ENCODE measurements around the gene UBXN10.

Gene UBXN10

DNA sequence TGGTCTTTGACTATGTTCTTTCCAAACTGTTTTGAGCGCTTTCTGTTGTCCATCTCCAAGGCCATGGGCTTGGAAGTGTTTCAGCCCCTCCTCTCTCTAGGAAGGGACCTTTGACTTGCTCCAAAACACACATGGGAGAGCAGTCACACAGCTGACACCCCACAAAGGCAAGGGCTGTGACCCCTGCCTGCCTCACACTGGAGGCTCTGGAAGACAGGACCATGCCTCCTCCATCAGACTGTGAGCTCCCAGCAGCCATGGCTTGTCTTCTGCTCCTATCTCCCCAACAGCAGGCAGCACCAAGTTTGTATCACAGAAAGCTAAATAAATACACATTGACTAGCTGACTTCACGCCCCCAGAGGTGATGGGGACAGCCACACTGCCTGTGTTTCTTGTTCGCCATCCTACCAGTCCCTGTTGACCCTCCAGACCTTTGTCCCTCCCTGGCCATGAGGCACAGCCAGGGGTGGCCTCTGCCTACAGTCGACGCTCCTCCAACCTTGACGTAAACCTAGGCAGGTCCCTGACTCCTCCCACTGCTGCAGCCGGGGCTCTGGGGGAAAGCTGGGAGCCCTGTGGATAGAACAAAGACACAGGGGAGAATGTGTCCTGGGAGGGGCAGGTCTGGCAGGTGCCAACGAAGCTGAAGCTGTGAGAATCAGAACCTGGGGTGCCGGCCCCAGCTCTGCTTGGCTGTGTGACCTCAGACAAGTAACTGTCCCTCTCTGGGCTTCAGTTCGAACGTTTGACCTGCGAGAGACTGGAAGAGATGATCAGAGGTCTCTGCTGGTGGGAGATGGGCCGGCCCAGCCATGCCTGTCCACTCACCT is 41.9 kb upstream of the UBXN10 start:
- DNase-seq (ENCODE audit: low read depth in 1 of 2, low spot score in 1 of 2): no peak
- in situ Hi-C loops (cut with HindIII; ENCODE audit: low pct_unique_long_range_greater_than_20kb, low sequenced_read_pairs): no loop called here
- TF ChIP-seq JUND (IDR thresholded peaks at IDR 0.05; ENCODE audit: low read depth): no peak

DNA sequence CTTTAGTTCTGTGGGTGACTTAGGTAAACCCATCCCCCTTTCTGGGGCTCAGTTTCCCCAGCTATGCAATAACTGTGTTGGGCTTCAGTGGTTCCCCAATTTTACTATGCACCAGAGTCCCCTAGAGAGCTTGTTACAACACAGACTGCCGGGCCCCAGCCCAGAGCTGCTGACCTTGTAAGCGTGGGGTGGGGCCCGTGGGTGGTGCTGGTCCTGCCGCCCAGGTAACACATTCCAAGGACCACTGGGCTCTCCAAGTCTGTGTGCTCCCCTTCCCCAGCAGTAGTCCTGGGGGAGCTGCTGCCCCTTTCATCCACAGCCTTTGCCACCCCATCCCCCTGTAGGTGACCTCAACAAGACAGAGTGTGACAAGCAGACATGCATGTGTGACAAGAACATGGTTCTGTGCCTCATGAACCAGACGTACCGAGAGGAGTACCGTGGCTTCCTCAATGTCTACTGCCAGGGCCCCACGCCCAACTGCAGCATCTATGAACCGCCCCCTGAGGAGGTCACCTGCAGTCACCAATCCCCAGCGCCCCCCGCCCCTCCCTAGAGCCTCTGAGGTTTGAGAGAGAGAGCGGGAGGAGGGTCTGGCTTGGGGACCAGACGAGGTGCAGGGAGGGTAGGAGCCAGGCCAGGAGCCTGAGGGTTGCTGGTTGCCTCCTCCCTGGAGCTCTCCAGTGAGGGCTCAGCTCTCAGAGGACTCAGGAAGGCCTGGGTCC is 37.9 kb upstream of the UBXN10 start:
- TF ChIP-seq JUND (IDR thresholded peaks at IDR 0.05; ENCODE audit: low read depth): no peak
- in situ Hi-C loops (cut with HindIII; ENCODE audit: low pct_unique_long_range_greater_than_20kb, low sequenced_read_pairs): no loop called here
- no peak for DNase-seq (ENCODE audit: low read depth in 1 of 2, low spot score in 1 of 2)

DNA sequence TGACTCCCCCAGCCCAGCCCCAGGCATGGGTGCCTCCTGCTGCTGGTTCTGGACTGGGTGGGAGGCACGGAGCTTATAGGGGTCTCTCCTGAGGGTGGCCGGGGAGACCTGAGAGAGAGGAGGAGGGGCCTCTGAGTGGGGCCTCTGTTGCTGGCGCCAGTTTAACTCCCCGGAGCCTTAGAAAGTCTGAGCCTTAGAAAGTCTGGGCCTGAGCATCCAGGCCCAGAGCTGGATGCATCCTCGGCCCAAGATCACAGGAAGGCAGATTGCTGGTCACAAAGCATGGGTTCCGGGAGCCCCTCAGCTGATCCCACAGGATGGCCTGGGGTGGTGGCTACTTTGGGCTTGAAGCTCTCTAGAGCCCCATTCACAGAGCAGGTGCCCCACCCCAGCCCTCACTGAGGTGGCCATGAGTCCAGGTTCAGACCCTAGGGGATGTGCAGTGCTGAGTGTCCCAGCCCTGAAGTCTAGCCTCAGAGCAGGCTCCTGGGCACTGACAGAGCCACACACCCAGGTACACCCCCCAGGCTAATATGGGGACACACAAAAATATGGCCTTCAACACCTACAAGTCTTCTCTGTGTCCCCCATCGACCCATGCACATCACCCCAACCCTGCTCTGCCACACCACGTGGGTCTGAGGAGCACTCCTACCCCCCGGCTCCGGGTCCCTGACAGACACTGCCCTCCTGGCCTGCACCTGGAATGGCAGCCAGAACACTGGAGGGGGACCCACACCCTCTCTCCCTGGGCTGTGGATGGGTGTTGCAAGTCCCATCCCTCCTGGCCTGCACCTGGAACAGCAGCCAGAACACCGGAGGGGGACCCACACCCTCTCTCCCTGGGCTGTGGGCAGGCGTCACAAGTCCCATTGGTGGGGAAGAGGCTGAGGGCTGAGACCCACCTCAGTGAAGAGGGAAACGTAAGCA is 37.1 kb upstream of the UBXN10 start:
- no peak for TF ChIP-seq JUND (IDR thresholded peaks at IDR 0.05; ENCODE audit: low read depth)
- in situ Hi-C loops (cut with HindIII; ENCODE audit: low pct_unique_long_range_greater_than_20kb, low sequenced_read_pairs): no loop called here
- no peak for DNase-seq (ENCODE audit: low read depth in 1 of 2, low spot score in 1 of 2)

DNA sequence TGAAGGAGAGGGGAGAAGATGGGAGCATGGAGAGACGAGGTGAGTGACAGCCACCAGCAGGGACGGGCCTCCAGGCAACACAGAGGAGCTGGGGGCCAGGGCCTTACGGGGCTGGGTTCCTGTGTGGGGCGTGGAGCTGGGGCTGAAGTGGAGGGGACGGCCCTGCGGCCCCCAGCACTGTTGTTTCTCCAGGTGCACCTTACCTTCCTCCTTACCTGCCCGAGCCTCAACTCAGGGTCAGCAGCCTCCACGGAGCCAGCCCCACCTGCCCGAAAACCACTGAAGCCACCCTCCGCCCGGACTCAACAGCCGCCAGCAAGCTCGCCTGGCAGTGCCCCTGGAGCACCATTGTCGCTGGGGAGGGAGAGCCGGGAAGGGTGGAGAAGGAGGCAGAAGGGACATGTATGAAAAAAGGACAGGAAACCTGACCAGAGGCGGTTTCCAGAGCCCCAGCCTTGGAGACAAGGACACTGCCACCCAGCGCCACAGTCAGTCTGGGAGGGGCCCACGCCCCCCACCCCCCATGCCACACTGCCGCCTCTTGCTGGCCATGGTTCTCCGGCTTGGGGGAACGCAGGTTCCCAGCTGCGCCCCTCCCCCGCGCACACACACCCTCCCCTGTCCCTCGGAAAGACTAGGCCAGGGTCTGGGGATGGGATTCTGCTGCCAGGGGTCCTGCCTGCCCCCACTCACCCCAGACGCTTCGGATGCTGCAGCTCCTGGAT is 36.1 kb upstream of the UBXN10 start:
- TF ChIP-seq JUND (IDR thresholded peaks at IDR 0.05; ENCODE audit: low read depth): no peak
- in situ Hi-C loops (cut with HindIII; ENCODE audit: low pct_unique_long_range_greater_than_20kb, low sequenced_read_pairs): no loop called here
- no peak for DNase-seq (ENCODE audit: low read depth in 1 of 2, low spot score in 1 of 2)

DNA sequence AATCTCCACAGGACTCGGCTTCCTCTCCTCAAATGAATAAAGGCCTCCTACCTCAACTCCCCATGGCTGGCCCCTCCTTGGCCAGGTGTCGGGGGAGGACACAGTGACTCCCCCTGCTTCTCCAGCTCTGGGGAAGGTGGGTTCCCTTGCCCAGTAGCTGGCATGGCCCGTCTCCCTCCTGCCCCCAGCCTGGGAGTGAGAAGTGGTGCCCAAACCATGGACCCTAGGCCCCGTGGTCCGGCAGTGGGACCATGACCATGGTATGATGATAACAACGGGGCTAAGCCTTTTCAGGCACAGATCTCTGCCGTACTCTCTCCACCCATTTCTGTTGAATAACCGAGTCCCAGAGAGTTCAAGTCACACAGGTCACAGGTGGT is 35.6 kb upstream of the UBXN10 start:
- in situ Hi-C loops (cut with HindIII; ENCODE audit: low pct_unique_long_range_greater_than_20kb, low sequenced_read_pairs): no loop called here
- DNase-seq (ENCODE audit: low read depth in 1 of 2, low spot score in 1 of 2): no peak

DNA sequence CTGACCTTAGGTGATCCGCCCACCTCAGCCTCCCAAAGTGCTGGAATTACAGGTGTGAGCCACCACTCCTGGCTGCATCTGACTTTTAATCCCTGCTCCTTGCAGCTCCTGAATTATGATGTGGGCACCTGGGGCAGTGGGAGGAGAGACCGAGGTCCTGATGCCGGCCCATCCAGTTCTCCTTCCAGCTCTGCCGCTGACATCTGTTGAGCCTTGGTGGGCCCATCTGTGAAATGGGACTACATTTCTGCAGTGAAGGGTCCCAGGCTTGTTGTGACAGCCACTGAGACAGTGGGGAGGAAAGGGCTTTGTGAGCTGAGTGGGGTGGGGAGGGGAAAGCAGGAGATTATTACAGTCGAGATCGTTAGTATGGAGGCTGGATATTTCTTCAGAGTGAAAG is 34.9 kb upstream of the UBXN10 start:
- in situ Hi-C loops (cut with HindIII; ENCODE audit: low pct_unique_long_range_greater_than_20kb, low sequenced_read_pairs): no loop called here
- no peak for DNase-seq (ENCODE audit: low read depth in 1 of 2, low spot score in 1 of 2)
- no peak for TF ChIP-seq JUND (IDR thresholded peaks at IDR 0.05; ENCODE audit: low read depth)

More for the DNA sequence above, 35.6 kb upstream of the UBXN10 start:
- no peak for TF ChIP-seq JUND (IDR thresholded peaks at IDR 0.05; ENCODE audit: low read depth)

DNA sequence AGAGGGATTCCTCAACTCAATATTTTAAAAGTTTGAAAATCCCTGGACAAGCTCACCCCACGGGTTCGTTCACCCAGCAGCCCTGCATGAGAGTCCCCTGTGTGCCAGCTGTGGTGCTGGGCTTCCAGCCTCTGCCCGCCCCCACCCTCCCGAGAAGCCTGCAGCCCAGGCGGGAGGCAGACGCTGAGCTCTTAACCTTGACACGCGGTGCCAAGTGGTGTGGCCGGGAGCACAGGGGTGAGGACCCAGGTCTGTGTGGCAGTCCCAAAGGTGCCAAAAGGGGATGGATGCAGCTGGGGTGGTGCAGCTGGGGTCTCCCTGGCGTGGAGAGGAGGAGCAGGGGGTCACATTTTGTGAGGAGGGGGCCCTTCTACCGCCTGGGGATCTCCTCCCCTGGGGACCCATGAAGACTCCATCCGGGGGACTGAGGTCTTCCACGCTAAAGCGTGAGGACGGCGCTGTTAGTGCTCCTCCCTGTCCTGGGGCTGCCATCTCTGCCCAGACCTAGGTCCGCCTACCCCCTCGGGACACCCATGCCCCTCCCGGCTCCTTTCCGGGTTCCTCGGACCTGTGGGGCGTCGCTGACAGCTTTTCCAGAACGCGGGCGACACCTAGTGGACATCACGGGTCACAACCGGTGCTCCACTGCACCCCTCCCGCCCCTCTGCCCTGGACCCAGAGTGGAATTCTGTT is 33.8 kb upstream of the UBXN10 start:
- TF ChIP-seq JUND (IDR thresholded peaks at IDR 0.05; ENCODE audit: low read depth): no peak
- in situ Hi-C loops (cut with HindIII; ENCODE audit: low pct_unique_long_range_greater_than_20kb, low sequenced_read_pairs): no loop called here
- peak; percentile 69 to 74 for DNase-seq (ENCODE audit: low read depth in 1 of 2, low spot score in 1 of 2)

DNA sequence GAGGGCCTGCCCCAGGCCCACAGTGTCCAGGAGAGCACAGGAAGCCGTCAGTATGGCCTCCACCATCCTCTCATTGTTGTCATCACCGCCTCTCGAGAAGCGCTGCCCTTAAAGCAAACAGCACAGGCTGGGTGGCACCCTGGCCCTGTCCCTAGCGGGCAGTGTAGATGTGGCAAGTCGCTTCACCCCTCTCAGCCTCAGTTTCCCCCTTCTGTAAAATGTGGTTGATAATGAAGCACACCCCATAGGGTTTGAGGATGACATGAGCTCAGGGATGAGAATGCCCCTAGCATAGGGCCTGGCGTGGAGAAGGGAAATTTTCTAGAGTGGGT is 33.3 kb upstream of the UBXN10 start:
- in situ Hi-C loops (cut with HindIII; ENCODE audit: low pct_unique_long_range_greater_than_20kb, low sequenced_read_pairs): no loop called here
- DNase-seq (ENCODE audit: low read depth in 1 of 2, low spot score in 1 of 2): no peak
- TF ChIP-seq JUND (IDR thresholded peaks at IDR 0.05; ENCODE audit: low read depth): no peak

DNA sequence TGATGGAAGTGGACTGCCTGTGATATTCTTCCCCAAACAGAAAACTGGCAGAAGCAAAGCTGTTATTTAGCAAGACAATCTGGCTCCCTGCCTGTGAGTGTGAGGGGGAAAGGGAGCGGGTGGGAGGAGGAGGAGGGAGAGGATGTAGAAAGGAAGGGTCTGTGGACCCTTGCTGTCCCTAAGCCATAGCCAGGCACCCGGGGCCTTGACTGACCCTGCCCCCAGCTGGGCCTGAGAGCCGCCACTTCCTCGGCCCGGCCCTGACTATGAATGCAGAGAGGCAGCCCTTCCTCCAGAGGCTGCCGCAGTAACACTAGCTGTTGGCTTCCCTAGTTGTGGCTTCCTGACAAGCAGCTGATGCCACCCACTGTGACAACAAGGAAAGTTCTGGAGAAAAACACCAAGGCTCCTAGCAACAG is 32.9 kb upstream of the UBXN10 start:
- no peak for TF ChIP-seq JUND (IDR thresholded peaks at IDR 0.05; ENCODE audit: low read depth)
- in situ Hi-C loops (cut with HindIII; ENCODE audit: low pct_unique_long_range_greater_than_20kb, low sequenced_read_pairs): no loop called here
- no peak for DNase-seq (ENCODE audit: low read depth in 1 of 2, low spot score in 1 of 2)

DNA sequence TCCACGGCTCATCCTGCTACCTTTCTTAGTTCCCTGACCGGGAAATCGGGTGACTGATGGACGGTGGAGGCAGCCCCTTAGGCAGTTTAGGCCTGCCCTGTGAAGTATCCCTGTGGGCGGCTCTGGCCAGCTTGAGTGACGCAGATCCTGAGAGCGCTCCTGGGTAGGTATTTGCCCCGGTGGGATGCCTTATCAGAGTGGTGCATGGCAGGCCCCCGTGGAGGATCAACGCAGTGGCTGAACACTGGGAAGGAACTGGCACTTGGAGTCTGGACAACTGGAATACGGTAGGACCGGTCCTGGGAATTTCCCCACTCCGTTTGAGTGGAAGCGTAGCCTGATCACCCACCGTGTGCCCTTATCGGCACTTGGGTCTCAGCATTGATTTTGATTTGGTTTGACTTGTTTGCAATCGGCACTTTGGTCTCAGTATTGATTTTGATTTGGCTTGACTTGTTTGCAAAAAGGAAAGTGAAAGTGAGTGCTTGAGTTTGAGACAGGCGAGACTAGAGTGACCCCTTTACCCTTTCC is 31.5 kb upstream of the UBXN10 start:
- in situ Hi-C loops (cut with HindIII; ENCODE audit: low pct_unique_long_range_greater_than_20kb, low sequenced_read_pairs): no loop called here
- no peak for DNase-seq (ENCODE audit: low read depth in 1 of 2, low spot score in 1 of 2)
- no peak for TF ChIP-seq JUND (IDR thresholded peaks at IDR 0.05; ENCODE audit: low read depth)

DNA sequence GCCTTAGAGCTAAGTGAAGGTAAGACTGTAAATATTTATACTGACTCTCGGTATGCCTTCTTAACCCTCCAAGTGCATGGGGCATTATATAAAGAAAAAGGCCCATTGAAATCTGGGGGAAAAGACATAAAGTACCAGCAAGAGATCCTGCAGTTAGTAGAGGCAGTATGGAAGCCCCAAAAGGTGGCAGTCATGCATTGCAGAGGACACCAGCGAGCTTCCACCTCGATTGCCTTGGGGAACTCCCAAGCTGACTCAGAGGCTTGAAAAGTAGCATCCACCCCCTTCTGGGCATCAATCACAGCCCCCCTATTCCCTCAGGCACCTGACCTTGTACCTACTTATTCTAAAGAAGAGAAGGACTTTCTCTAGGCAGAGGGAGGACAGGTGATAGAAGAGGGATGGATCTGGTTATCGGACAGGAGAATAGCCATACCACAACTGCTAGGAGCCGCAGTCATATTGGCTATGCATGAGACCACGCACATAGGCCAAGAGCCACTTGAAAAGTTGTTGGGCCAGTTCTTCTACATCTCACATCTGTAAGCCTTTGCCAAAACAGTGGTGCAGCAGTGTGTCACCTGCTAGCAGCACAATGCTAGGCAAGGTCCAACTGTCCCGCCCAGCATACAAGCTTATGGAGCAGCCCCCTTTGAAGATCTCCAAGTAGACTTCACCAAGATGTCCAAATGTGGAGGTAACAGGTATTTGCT is 27.4 kb upstream of the UBXN10 start:
- DNase-seq (ENCODE audit: low read depth in 1 of 2, low spot score in 1 of 2): no peak
- in situ Hi-C loops (cut with HindIII; ENCODE audit: low pct_unique_long_range_greater_than_20kb, low sequenced_read_pairs): no loop called here
- no peak for TF ChIP-seq JUND (IDR thresholded peaks at IDR 0.05; ENCODE audit: low read depth)

Data from T47D (cell line).